HepG2 (cell line): ENCODE data around the gene MAGIX. TPM values are rescaled to one million over a fixed set of nuclear protein-coding genes. Genes with fewer than 3 reads are reported as not detected.

Experiments used
- ATF1 ChIP-seq: IDR thresholded peaks from 2 replicates; pipeline ENCODE4 v1.6.1; 2016; ENCODE audit warnings: mild to moderate bottlenecking, control low read depth
- PAF1 ChIP-seq: IDR thresholded peaks from 2 replicates; pipeline ENCODE4 v1.6.1; 2016; ENCODE audit warnings: missing genetic modification reagents, missing compliant biosample characterization
- SAFB2 ChIP-seq: sonication (generic); formaldehyde crosslinking; IDR thresholded peaks from 2 replicates; pipeline ENCODE4 v1.5.1; 2020; ENCODE audit warnings: missing genetic modification reagents, low read depth, mild to moderate bottlenecking, borderline replicate concordance
- SPEN ChIP-seq: sonication (generic); formaldehyde crosslinking; IDR thresholded peaks from 2 replicates; pipeline ENCODE4 v1.5.1; 2020; ENCODE audit warnings: low read depth, mild to moderate bottlenecking, missing genetic modification reagents
- ZBTB2 ChIP-seq: sonication (generic); formaldehyde crosslinking; IDR thresholded peaks from 2 replicates; pipeline ENCODE4 v1.8.0; 2022; ENCODE audit warnings: low read depth, missing genetic modification reagents
- ZHX2 ChIP-seq, 2 experiments: sonication (generic) in 1 of 2; formaldehyde crosslinking in 1 of 2; IDR thresholded peaks; 2 replicates each; pipeline versions ENCODE4 v1.6.1 to v1.9.0; 2014 to 2022; ENCODE audit warnings: antibody characterized with exemption in 1 of 2, borderline replicate concordance in 1 of 2, inconsistent platforms in 1 of 2, low read depth in 1 of 2, missing genetic modification reagents in 1 of 2
- ZNF234 ChIP-seq: sonication (generic); formaldehyde crosslinking; conservative IDR thresholded peaks from 2 replicates; pipeline ENCODE4 v1.5.1; 2020; ENCODE audit warnings: mild to moderate bottlenecking, missing genetic modification reagents
- ZNF382 ChIP-seq: sonication (generic); formaldehyde crosslinking; IDR thresholded peaks from 2 replicates; pipeline ENCODE4 v1.5.0; 2020; ENCODE audit warnings: missing genetic modification reagents, mild to moderate bottlenecking, borderline replicate concordance
- ZNF501 ChIP-seq: sonication (generic); formaldehyde crosslinking; IDR thresholded peaks from 2 replicates; pipeline ENCODE4 v1.5.1; 2020; ENCODE audit warnings: mild to moderate bottlenecking, moderate library complexity, missing genetic modification reagents
- ZNF570 ChIP-seq: sonication (generic); formaldehyde crosslinking; IDR thresholded peaks from 2 replicates; pipeline ENCODE4 v1.4.0; 2020; ENCODE audit warnings: mild to moderate bottlenecking, missing genetic modification reagents, borderline replicate concordance
- ZNF614 ChIP-seq: IDR thresholded peaks from 2 replicates; pipeline ENCODE4 v1.6.1; 2018; ENCODE audit warnings: missing biosample characterization, missing genetic modification reagents, inconsistent platforms, borderline replicate concordance
- polyA plus RNA-seq, 8 experiments: library from polyadenylated mRNA; depleted of rRNA in 3 of 8; stranded (reverse) in 7 of 8; unstranded in 1 of 8; fragments of >200 nt; fragmentation: Illumina TruSeq in 4 of 8; extraction: Trizol in 4 of 8; gene quantifications; 2 replicates each; pipeline versions ENCODE4 v1.2.1 to v1.2.3, GENCODE V29; 2011 to 2016; ENCODE audit warnings: low read depth in 4 of 8, missing spikeins in 1 of 8, mixed read lengths in 1 of 8; ENCODE audit not compliant: insufficient read depth in 1 of 8
- total RNA-seq, 5 experiments: library from RNA; depleted of rRNA; stranded (reverse); fragments of >200 nt; fragmentation: Illumina TruSeq; extraction: Trizol; gene quantifications; 2 replicates each; pipeline ENCODE4 v1.2.3, GENCODE V29; 2016; ENCODE audit warnings: low read depth in 1 of 5
- TF ChIP-seq, protein P1 (sequence below): sonication (generic); formaldehyde crosslinking; IDR thresholded peaks from 2 replicates; pipeline ENCODE4 v1.9.0; 2021; ENCODE audit warnings: missing genetic modification reagents, mild to moderate bottlenecking, borderline replicate concordance
- TF ChIP-seq, protein P2 (sequence below): sonication (generic); formaldehyde crosslinking; IDR thresholded peaks from 2 replicates; pipeline ENCODE4 v1.5.1; 2020; ENCODE audit warnings: mild to moderate bottlenecking, missing genetic modification reagents, borderline replicate concordance

The MAGIX gene
- total and polyA plus RNA-seq, 2 of the 13 experiments (the other 11 are each of a cell fraction or from before 2014, with no cell fraction given) = 0.63 to 1.2 TPM

- TF ChIP-seq ZHX2 (IDR thresholded peaks at IDR 0.05; ENCODE audit: low read depth) = no peak
- TF ChIP-seq ZHX2 (CRISPR knock-in tag; IDR thresholded peaks at IDR 0.05; ENCODE audit: borderline replicate concordance) = no peak
- no peak for TF ChIP-seq ZNF614 (CRISPR knock-in tag)
- TF ChIP-seq SPEN (CRISPR knock-in tag) = no peak
- TF ChIP-seq ZNF382 (CRISPR knock-in tag) = no peak
- no peak for TF ChIP-seq SAFB2 (CRISPR knock-in tag)
- no peak for TF ChIP-seq PAF1
- no peak for TF ChIP-seq ZNF234
- TF ChIP-seq ATF1 (CRISPR knock-in tag) = no peak
- TF ChIP-seq, protein P1, sequence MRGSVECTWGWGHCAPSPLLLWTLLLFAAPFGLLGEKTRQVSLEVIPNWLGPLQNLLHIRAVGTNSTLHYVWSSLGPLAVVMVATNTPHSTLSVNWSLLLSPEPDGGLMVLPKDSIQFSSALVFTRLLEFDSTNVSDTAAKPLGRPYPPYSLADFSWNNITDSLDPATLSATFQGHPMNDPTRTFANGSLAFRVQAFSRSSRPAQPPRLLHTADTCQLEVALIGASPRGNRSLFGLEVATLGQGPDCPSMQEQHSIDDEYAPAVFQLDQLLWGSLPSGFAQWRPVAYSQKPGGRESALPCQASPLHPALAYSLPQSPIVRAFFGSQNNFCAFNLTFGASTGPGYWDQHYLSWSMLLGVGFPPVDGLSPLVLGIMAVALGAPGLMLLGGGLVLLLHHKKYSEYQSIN = no peak
- TF ChIP-seq ZBTB2 (CRISPR knock-in tag) = no peak
- no peak for TF ChIP-seq ZNF501 (CRISPR knock-in tag)
- TF ChIP-seq ZNF570 (CRISPR knock-in tag) = no peak
- TF ChIP-seq, protein P2, sequence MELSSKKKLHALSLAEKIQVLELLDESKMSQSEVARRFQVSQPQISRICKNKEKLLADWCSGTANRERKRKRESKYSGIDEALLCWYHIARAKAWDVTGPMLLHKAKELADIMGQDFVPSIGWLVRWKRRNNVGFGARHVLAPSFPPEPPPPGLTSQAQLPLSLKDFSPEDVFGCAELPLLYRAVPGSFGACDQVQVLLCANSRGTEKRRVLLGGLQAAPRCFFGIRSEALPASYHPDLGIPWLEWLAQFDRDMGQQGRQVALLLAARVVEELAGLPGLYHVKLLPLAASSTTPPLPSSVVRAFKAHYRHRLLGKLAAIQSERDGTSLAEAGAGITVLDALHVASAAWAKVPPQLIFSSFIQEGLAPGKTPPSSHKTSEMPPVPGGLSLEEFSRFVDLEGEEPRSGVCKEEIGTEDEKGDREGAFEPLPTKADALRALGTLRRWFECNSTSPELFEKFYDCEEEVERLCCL (CRISPR knock-in tag) = no peak
- TF ChIP-seq, all 625 proteins: peak for 0
Observed at GRCh38 chrX:49214996-49215526, 52.5 kb downstream of the MAGIX start (continued).
